Liver (tissue), 9 donors: Measurements from ENCODE around the gene TIMM22. TPM values are rescaled to one million over a fixed set of nuclear protein-coding genes. Genes with fewer than 3 reads are reported as not detected.
A peak's percentile ranks its signal among the peaks of the same experiment; 100 is the strongest.

Source experiments
- DNase-seq: peaks from one replicate; pipeline ENCODE4 v3.0.0-alpha.2; 2017; ENCODE audit warnings: low spot score
- H3K27ac ChIP-seq, 2 donors: one replicate each; pipeline ENCODE4 v1.7.0; 2013; ENCODE audit warnings: inconsistent platforms in 2 of 2, low read length in 2 of 2, control low read depth in 1 of 2, low read depth in 1 of 2, mild to moderate bottlenecking in 1 of 2
- H3K27me3 ChIP-seq, 4 donors: one replicate each; pipeline versions ENCODE4 v1.6.1 to v1.7.0; 2013; ENCODE audit warnings: low read length in 3 of 4, inconsistent platforms in 1 of 4, mild to moderate bottlenecking in 1 of 4, moderate library complexity in 1 of 4; ENCODE audit not compliant: control insufficient read depth in 4 of 4, insufficient read depth in 4 of 4
- H3K36me3 ChIP-seq, 4 donors: one replicate each; pipeline versions ENCODE4 v1.6.1 to v1.7.0; 2013; ENCODE audit warnings: low read length in 3 of 4, mild to moderate bottlenecking in 3 of 4, low read depth in 1 of 4, moderate library complexity in 1 of 4; ENCODE audit not compliant: control insufficient read depth in 4 of 4, insufficient read depth in 3 of 4
- H3K4me1 ChIP-seq, 4 donors: one replicate each; pipeline versions ENCODE4 v1.6.1 to v1.7.0; 2013; ENCODE audit warnings: low read length in 3 of 4, mild to moderate bottlenecking in 3 of 4, moderate library complexity in 1 of 4; ENCODE audit not compliant: control insufficient read depth in 4 of 4, insufficient read depth in 4 of 4
- H3K4me3 ChIP-seq, 3 donors: one replicate each; pipeline versions ENCODE4 v1.6.1 to v1.7.0; 2013; ENCODE audit warnings: low read length in 3 of 3, control low read depth in 1 of 3, low read depth in 1 of 3, mild to moderate bottlenecking in 1 of 3
- H3K9ac ChIP-seq, 2 donors: one replicate each; pipeline ENCODE4 v1.7.0; 2013; ENCODE audit warnings: low read length in 2 of 2, mild to moderate bottlenecking in 2 of 2, moderate library complexity in 2 of 2, control low read depth in 1 of 2, low read depth in 1 of 2
- H3K9me3 ChIP-seq, 4 donors: one replicate each; pipeline versions ENCODE4 v1.6.1 to v1.7.0; 2013; ENCODE audit warnings: low read length in 3 of 4; ENCODE audit not compliant: control insufficient read depth in 4 of 4
- FOXA1 ChIP-seq: IDR thresholded peaks from 2 replicates; pipeline ENCODE4 v1.6.1; 2016; ENCODE audit warnings: antibody characterized with exemption
- FOXA2 ChIP-seq: IDR thresholded peaks from 2 replicates; pipeline ENCODE4 v1.6.1; 2016; ENCODE audit warnings: antibody characterized with exemption
- GABPA ChIP-seq, 2 donors: IDR thresholded peaks in 1 of 2; conservative IDR thresholded peaks in 1 of 2; 2 replicates each; pipeline ENCODE4 v1.6.1; 2016; ENCODE audit warnings: antibody characterized with exemption in 2 of 2, mild to moderate bottlenecking in 1 of 2, moderate library complexity in 1 of 2
- HNF4G ChIP-seq: IDR thresholded peaks from 2 replicates; pipeline ENCODE4 v1.6.1; 2016; ENCODE audit warnings: antibody characterized with exemption
- RAD21 ChIP-seq, 2 donors: IDR thresholded peaks; 2 replicates each; pipeline ENCODE4 v1.6.1; 2016; ENCODE audit warnings: antibody characterized with exemption in 2 of 2, mild to moderate bottlenecking in 2 of 2
- REST ChIP-seq: IDR thresholded peaks from 2 replicates; pipeline ENCODE4 v1.6.1; 2016; ENCODE audit warnings: antibody characterized with exemption, mild to moderate bottlenecking
- RXRA ChIP-seq, 2 donors: IDR thresholded peaks; 2 replicates each; pipeline ENCODE4 v1.6.1; 2017 to 2018; ENCODE audit warnings: antibody characterized with exemption in 2 of 2, mild to moderate bottlenecking in 1 of 2
- TAF1 ChIP-seq: conservative IDR thresholded peaks from 2 replicates; pipeline ENCODE4 v1.6.1; 2016; ENCODE audit warnings: antibody characterized with exemption, mild to moderate bottlenecking
- YY1 ChIP-seq: IDR thresholded peaks from 2 replicates; pipeline ENCODE4 v1.6.1; 2016; ENCODE audit warnings: antibody characterized with exemption, mild to moderate bottlenecking
- WGBS: extraction: QIAGEN DNeasy Blood & Tissue Kit; methylation state at CpG from one replicate; pipeline ENCODE4 v1.1.7; 2013; 5-methylcytosine and 5-hydroxymethylcytosine counted together
- polyA plus RNA-seq, 2 donors: library from polyadenylated mRNA; stranded (reverse) in 1 of 2; unstranded in 1 of 2; fragments of 200-250 nt in 1 of 2; fragments of >200 nt in 1 of 2; fragmentation: Nextera tagmentation in 1 of 2; extraction: Ambion mirVana in 1 of 2; gene quantifications; one replicate each; pipeline versions ENCODE4 v1.2.1 to v1.2.3, GENCODE V29; 2013 to 2015
- total RNA-seq, 2 donors: library from RNA; depleted of rRNA; stranded (reverse); fragments of >200 nt; gene quantifications; one replicate each; pipeline ENCODE4 v1.2.3, GENCODE V29; 2014
- TF ChIP-seq, protein P1 (sequence below): IDR thresholded peaks from 2 replicates; pipeline ENCODE4 v1.6.1; 2016; ENCODE audit warnings: antibody characterized with exemption
- TF ChIP-seq, protein P2 (sequence below): fragments of 150-350 bp; IDR thresholded peaks from 2 replicates; pipeline ENCODE4 v1.5.1; 2017; ENCODE audit warnings: improper control_type of control experiment, low read depth, low read length; ENCODE audit not compliant: missing input control
- TF ChIP-seq, protein P3 (sequence below): IDR thresholded peaks from 2 replicates; pipeline ENCODE4 v1.6.1; 2016; ENCODE audit warnings: antibody characterized with exemption
- donor health status: healthy.
- donor health status: healthy.
- donor health status: healthy.
- donor health status: healthy.
- donor health status: healthy.

The TIMM22 gene
- total and polyA plus RNA-seq, 4 donors: 4.4 to 5.0 (median 4.6) TPM

- Histone ChIP-seq H3K27ac (peak overlapping the region in 1 of 2 donors; percentile 36), H3K4me1 (no peaks in the 10 kb centered on the region)
Observed at GRCh38 chr17:1039123-1039507, 42.2 kb downstream of the TIMM22 start.

More at GRCh38 chr17:1039123-1039507, 42.2 kb downstream of the TIMM22 start:
- Histone ChIP-seq H3K36me3 (no peaks in the 10 kb centered on the region), H3K9me3 (no peaks in the 10 kb centered on the region), H3K9ac (no peak overlapping the region), H3K4me3 (no peak overlapping the region), H3K27me3 (no peaks in the 10 kb centered on the region)
- no peak for DNase-seq
- TF ChIP-seq FOXA2 (no peak), GABPA (IDR thresholded peaks at IDR 0.05 in 1 of 2, conservative IDR thresholded peaks at IDR 0.05 in 1 of 2) (no peak), RAD21 (IDR thresholded peaks at IDR 0.05) (no peak), HNF4G (no peak), FOXA1 (no peak), TAF1 (no peak), YY1 (no peak), REST (no peak), RXRA (IDR thresholded peaks at IDR 0.05) (no peak)
- TF ChIP-seq, protein P1, sequence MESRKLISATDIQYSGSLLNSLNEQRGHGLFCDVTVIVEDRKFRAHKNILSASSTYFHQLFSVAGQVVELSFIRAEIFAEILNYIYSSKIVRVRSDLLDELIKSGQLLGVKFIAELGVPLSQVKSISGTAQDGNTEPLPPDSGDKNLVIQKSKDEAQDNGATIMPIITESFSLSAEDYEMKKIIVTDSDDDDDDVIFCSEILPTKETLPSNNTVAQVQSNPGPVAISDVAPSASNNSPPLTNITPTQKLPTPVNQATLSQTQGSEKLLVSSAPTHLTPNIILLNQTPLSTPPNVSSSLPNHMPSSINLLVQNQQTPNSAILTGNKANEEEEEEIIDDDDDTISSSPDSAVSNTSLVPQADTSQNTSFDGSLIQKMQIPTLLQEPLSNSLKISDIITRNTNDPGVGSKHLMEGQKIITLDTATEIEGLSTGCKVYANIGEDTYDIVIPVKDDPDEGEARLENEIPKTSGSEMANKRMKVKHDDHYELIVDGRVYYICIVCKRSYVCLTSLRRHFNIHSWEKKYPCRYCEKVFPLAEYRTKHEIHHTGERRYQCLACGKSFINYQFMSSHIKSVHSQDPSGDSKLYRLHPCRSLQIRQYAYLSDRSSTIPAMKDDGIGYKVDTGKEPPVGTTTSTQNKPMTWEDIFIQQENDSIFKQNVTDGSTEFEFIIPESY: no peak
- TF ChIP-seq, protein P2, sequence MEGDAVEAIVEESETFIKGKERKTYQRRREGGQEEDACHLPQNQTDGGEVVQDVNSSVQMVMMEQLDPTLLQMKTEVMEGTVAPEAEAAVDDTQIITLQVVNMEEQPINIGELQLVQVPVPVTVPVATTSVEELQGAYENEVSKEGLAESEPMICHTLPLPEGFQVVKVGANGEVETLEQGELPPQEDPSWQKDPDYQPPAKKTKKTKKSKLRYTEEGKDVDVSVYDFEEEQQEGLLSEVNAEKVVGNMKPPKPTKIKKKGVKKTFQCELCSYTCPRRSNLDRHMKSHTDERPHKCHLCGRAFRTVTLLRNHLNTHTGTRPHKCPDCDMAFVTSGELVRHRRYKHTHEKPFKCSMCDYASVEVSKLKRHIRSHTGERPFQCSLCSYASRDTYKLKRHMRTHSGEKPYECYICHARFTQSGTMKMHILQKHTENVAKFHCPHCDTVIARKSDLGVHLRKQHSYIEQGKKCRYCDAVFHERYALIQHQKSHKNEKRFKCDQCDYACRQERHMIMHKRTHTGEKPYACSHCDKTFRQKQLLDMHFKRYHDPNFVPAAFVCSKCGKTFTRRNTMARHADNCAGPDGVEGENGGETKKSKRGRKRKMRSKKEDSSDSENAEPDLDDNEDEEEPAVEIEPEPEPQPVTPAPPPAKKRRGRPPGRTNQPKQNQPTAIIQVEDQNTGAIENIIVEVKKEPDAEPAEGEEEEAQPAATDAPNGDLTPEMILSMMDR: no peak
- TF ChIP-seq, protein P3, sequence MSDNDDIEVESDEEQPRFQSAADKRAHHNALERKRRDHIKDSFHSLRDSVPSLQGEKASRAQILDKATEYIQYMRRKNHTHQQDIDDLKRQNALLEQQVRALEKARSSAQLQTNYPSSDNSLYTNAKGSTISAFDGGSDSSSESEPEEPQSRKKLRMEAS: no peak
- WGBS: 63% methylated on average over 16 of the region's 16 CpGs
